Measurements from ENCODE around the gene SLC12A3. TPM values are rescaled to one million over a fixed set of nuclear protein-coding genes. Genes with fewer than 3 reads are reported as not detected.

Gene SLC12A3
- total RNA-seq, 4 donors from 2014 or later, result not detected

DNA sequence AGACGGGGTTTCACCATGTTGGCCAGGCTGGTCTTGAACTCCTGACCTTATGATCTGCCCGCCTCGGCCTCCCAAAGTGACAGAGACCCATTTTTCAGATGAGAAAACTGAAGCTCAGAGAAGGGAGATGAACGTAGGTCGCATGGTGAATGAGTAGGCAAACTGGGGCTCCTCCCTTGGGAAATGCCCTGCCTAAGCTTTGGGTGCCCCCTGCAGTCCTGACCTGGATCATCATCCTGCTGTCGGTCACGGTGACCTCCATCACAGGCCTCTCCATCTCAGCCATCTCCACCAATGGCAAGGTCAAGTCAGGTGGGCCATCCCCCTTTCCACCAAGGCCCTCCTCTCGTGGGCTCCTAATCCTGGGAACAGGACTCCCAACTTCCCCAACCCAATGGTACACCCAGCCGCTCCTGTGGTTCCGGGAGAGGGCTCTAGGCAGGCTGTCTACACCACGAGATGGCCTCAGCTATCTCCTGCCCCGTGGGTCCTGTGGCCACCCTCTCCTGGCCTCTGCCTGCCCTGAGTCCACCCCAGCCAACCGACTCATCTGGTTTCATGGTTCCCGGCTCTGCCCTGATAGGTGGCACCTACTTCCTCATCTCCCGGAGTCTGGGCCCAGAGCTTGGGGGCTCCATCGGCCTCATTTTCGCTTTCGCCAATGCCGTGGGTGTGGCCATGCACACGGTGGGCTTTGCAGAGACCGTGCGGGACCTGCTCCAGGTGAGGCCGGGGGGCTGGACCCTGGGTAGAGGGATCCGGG, 4.7 kb downstream of the SLC12A3 start:
- Histone ChIP-seq H3K36me3 (no peaks in the 10 kb centered on the region), H3K9me3 (no peaks in the 10 kb centered on the region), H3K4me1 (peaks cover 4 to 9% (median 7%) of the 10 kb centered on the region in 4 donors), H3K27ac (replicated peaks in 1 of 4) (no peak overlapping the region), H3K4me3 (no peak overlapping the region), H3K27me3 (no peaks in the 10 kb centered on the region)
- no peak for DNase-seq (ENCODE audit: extremely low spot score)
- intact Hi-C loops (cut with DNase I), result loop anchor here (5.0 kb wide), 3 partner anchors 63 to 178 kb away; partner anchors contain the start of gene HERPUD1
- 84% methylated on average over 14 of the region's 24 CpGs for WGBS
- TF ChIP-seq POLR2AphosphoS5 (IDR thresholded peaks at IDR 0.05) (no peak), CTCF (IDR thresholded peaks at IDR 0.05) (no peak), POLR2A (IDR thresholded peaks at IDR 0.05; ENCODE audit: low read depth) (no peak)

DNA sequence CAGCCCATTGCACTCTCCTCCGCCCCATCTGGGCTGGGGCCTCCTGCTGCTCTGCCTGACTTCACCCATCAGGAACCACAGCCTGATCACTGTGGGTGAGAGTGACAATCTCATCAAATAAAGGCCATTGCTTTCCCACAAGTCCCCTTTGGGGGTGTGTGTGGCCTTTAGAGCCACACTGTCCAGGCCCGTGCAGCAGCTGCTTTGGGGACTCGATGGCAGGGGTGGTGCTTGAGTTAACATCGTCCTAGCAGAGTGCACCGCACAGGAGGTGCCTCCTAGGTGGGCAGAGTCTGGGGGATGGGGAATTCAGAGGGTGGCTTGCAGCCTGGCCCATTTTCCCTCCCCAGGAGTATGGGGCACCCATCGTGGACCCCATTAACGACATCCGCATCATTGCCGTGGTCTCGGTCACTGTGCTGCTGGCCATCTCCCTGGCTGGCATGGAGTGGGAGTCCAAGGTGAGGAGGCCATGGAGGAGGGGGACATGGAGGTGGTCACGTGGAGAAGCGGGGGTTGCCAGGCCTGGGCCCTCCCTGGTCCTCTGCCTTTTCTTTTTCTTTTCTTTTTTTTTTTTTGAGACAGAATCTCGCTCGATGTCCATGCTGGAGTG, 5.4 kb downstream of the SLC12A3 start:
- peaks cover 4 to 9% (median 7%) of the 10 kb centered on the region in 4 donors for H3K4me1 ChIP-seq
- no peaks in the 10 kb centered on the region for H3K36me3 ChIP-seq
- H3K9me3 ChIP-seq, result no peaks in the 10 kb centered on the region
- DNase-seq (ENCODE audit: extremely low spot score), result no peak
- H3K27ac ChIP-seq (replicated peaks in 1 of 4), result no peak overlapping the region
- 95% methylated on average over 9 of the region's 14 CpGs for WGBS
- H3K4me3 ChIP-seq, result no peak overlapping the region
- H3K27me3 ChIP-seq, result no peaks in the 10 kb centered on the region
- intact Hi-C loops (cut with DNase I), result no loop called here
- TF ChIP-seq POLR2AphosphoS5 (IDR thresholded peaks at IDR 0.05), result no peak
- TF ChIP-seq EP300 (IDR thresholded peaks at IDR 0.05), result no peak
- no peak for TF ChIP-seq POLR2A (IDR thresholded peaks at IDR 0.05; ENCODE audit: low read depth)
- no peak for TF ChIP-seq CTCF (IDR thresholded peaks at IDR 0.05)

- H3K36me3 ChIP-seq, result no peaks in the 10 kb centered on the region
- TF ChIP-seq POLR2AphosphoS5 (IDR thresholded peaks at IDR 0.05) (no peak), CTCF (IDR thresholded peaks at IDR 0.05) (no peak), EP300 (IDR thresholded peaks at IDR 0.05) (no peak), POLR2A (IDR thresholded peaks at IDR 0.05; ENCODE audit: low read depth) (no peak)
- H3K4me1 ChIP-seq, result peaks cover 4 to 9% (median 7%) of the 10 kb centered on the region in 4 donors
- no peak for DNase-seq (ENCODE audit: extremely low spot score)
- no peaks in the 10 kb centered on the region for H3K9me3 ChIP-seq
- H3K27me3 ChIP-seq, result no peaks in the 10 kb centered on the region
- 61% methylated on average over 7 of the region's 7 CpGs for WGBS
- H3K4me3 ChIP-seq, result no peak overlapping the region
- intact Hi-C loops (cut with DNase I), result no loop called here
- no peak overlapping the region for H3K27ac ChIP-seq (replicated peaks in 1 of 4)
These were observed 6.2 kb downstream of the SLC12A3 start for GRCh38 chr16:56871172-56871593.

GRCh38 chr16:56872863-56873391, 7.9 kb downstream of the SLC12A3 start:
- Histone ChIP-seq H3K4me1 (no peaks in the 10 kb centered on the region), H3K4me3 (no peak overlapping the region), H3K27ac (replicated peaks in 1 of 4) (no peak overlapping the region), H3K9me3 (no peaks in the 10 kb centered on the region), H3K27me3 (no peaks in the 10 kb centered on the region), H3K36me3 (no peaks in the 10 kb centered on the region)
- TF ChIP-seq EP300 (IDR thresholded peaks at IDR 0.05) (no peak), POLR2A (IDR thresholded peaks at IDR 0.05; ENCODE audit: low read depth) (no peak), POLR2AphosphoS5 (IDR thresholded peaks at IDR 0.05) (no peak), CTCF (IDR thresholded peaks at IDR 0.05) (no peak)
- intact Hi-C loops (cut with DNase I), result no loop called here
- 93% methylated on average over 8 of the region's 10 CpGs for WGBS
- DNase-seq (ENCODE audit: extremely low spot score), result no peak

Data from esophagus muscularis mucosa (tissue), 4 donors.